GM21723 (cell line): ENCODE results near the gene SLC10A3.

ENCODE experiments used
- ATAC-seq: cut with Tn5 transposase; IDR thresholded peaks from one replicate; pipeline ENCODE4 v1.9.1; 2021; ENCODE audit warnings: mild to moderate bottlenecking, moderate library complexity; ENCODE audit not compliant: unreplicated experiment

SLC10A3 gene

DNA sequence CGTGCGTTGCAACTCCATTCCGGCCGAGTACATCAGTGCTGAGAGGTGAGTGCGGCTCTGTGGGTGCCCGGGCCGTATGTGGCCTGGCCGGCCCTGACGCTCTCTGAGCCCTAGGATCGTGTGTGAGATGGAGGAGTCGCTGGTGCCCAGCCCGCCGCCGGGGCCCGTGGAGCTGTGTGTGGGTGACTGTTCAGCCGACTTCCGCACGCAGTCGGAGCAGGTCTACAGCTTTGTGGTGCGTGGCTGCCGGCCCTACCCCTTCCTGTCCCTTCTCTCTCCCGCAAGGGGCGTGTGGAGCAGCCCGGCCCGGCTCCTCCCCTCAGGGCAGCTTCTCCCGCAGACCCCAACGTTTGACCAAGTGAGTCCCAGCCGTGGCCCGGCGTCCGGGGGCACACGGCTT is 24.4 kb downstream of the SLC10A3 start:
- ATAC-seq: no peak

GRCh38 chrX:154465601-154466000 is 24.8 kb downstream of the SLC10A3 start:
- no peak for ATAC-seq

- no peak for ATAC-seq
Observed at GRCh38 chrX:154464806-154465365, 25.5 kb downstream of the SLC10A3 start.

DNA sequence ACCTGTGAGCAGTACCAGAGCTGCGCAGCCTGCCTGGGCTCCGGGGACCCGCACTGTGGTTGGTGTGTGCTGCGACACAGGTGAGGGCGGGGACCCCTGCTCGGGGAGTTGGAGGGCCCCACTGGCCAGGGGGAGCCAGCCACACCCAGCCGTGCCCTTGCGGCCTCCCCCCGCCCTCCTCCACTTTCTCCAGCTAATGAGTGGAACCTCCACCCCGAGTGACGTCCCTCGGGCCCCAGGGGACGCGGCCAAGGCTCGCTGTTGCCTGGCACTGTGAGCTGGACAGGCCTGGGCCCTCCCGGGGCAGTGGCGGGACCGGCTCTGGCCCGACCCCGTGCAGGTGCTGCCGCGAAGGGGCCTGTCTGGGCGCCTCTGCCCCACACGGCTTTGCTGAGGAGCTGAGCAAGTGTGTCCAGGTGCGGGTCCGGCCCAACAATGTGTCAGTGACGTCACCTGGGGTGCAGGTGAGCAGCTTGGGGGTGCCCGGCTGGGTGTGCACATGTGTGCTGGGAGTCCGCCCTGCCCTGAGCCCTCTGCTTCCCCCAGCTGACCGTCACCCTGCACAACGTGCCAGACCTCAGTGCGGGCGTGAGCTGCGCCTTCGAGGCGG is 26.7 kb downstream of the SLC10A3 start:
- ATAC-seq: no peak

DNA sequence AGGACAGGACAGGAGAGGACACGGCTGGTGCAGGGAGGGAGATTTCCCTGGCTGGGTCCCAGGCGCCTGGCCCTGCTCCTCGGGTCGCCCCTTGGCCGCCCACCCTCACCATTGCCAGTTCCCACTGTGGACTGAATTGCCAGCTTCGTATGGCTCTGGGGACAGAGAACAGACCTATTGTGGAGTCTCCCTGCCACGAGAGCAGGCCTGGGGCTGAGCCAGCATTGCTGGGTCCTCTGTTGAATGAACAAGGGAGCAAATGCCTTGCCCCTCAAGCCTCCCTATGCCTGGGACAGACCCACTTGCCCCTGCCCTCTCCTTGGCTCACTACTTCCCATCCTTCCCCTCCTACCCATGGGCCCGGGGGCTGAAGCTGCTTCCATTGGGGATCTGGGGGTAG is 28.0 kb downstream of the SLC10A3 start:
- no peak for ATAC-seq

GRCh38 chrX:154460326-154460725 is 30.1 kb downstream of the SLC10A3 start:
- ATAC-seq: no peak

DNA sequence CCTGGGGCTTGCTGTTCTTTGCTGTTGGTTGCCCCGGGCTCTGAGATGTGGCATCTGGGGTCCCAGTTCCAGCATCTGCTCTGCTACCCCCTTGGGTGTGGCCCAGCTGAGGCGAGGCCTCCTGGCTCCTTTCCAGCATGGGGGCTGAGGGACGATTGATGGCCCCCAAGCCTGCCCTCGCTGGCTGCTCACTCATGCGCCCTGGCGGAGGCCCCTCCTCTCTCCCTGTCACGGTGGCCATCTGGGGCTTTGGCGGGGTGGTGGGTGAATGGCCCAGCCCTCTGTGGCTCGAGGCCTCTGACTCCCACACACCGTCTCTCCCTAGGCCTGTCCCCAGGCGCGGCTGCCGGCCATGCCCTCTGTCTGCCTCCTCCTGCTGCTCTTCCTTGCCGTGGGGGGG is 30.6 kb downstream of the SLC10A3 start:
- no peak for ATAC-seq

DNA sequence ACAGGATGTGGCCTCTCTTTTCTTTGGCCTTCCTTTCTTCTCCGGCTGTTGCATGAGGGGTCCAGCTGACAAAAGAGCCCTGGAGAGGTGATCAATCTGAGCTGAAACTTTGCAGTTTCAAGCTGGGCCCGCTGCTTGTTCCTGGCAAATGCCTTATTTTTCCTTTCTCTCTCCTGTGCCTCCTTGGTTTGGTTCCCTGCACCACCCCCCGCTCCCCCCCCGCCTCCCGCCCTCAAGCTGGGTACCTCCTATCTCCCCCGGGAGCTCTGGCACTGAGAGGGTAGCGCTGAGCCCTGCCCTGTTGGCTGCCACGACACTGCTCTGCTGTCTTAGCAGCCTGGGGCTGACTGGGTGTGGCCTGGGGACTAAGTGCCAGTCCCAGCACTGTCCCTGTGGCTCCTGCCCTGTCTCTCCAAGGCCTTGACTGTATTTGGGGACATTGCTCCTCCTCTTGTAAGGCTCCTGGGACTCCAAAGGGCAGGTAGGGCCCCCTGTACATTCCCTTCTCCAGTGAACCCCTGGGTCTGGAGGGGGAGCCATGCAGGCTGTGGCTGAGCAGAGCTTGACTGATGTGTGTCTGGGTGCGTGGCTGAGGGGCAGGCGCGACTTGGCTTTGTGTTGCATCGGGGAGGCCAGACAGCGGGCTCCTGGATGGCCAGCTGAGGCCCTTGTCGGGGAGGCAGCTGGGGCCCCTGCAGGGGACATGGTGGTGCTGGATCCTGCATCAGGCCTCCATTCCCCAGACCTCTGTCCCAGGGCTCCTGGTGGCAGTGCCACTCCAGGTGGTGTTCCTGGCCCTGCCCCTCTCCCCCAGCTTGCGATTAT is 31.3 kb downstream of the SLC10A3 start:
- ATAC-seq: no peak

DNA sequence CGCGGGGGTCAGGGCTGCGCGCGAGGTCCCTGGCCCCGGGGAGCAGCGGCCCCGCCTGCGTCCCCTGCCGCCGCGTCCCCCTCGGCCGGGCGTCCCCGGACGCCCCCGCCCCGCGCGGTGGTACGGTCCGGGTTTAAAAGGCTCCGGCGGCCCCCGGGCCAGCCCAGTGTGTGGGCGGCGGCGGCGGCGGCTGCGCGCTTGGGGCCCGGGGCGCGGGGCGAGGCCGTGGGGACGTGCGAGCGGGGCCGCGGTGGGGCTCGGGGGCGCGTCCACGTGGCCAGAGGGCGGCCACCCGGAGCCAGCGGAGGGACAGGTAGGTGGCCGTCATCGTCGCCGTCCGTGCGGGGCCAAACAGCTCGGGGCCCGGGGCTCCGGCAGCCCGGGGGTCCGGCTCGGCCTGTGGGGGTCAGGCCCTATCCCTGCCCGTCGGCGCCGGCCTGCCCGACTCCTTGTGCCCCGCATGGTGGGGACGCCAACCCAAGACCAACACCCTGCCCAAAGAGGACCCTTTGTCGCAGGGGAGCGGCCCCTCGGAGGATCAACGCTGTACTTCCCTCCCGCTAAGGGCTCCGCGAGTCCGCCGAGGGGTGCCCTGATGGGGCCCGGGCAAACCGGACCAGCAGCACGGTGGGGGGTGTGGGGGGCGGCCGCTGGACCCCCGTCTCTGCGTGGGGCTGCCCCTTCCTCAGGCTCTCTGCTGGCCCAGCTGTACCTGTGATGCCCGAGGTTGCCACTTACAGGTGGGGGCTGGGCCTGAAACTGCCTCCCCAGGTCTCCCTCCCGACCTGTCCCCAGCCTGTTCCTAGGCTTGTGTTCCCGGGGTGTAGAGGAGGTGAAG is 32.1 kb downstream of the SLC10A3 start, which contains the start of gene PLXNA3:
PLXNA3 (plus strand) TSS at position 166 of the 838 bp plus-strand sequence. CDS start 1,903 bp downstream, outside the sequence.
- peak; percentile 56 for ATAC-seq

DNA sequence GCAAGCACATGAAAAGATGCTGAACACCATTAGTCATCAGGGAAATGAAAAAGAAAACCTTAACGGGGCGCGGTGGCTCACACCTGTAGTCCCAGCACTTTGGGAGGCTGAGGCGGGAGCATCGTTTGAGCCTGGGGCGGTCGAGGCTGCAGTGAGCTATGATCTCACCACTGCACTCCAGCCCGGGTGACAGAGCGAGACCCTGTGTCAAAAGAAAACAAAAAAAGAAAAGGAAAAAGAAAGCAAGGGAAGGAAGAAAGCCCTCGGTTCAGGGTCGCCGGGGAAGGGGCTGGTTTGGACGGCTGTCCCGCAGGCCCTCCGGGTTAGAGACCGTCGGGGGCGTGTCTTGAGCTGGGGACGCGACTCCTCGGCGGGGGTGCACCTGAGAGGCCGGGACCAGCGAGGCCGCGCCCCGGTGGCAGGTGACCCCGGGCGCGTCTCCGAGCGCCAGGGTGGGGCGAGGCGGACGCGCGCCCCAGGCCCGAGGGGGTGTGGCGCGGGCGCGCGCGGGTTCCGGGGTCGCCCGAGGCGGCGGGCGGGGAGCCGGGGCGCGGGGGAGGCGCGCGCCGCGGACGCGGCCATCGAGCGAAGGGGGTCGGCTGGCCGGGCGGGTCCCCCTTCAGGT is 32.8 kb downstream of the SLC10A3 start:
- ATAC-seq: peak; percentile 48

GRCh38 chrX:154452823-154453222 is 37.6 kb downstream of the SLC10A3 start:
- ATAC-seq: no peak

DNA sequence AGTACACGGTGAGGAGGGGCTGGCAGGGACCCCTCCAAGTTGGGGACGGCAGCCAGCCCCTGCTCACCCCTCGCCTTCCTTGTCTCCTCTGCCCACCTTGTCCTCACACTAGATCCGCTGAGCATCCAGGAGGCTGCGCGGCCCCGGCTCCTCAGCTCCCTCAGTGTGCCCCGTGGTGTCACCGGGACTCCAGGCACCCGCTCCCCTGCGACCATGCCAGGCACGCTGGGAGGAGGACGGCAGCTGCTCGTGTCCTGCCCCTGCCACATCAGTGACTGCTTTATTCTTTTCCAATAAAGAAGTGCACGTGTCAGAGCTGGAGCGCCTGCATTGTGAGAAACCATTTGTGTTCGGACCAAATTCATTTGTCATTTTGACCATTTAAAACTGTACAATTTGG is 40.1 kb downstream of the SLC10A3 start:
- ATAC-seq: no peak

DNA sequence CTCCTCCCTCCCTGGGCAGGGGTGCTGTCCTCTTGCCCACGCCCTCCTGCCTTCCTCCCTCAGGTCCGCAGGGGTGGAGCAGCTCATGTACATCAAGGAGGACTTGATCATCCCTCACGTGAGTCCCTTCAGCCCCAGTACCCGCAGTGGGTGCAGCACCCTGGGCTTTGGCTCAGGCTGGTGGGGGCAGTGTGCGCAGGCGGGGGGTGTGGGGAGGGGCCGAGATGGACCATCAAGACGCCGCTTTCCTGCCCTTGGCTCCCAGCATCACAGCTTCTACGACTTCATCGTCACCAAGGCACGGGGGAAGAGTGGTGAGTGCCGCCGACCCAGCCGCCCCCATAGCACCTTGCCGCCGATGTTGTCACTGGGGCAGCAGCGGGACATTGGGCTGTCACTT is 40.8 kb downstream of the SLC10A3 start:
- ATAC-seq: no peak

- ATAC-seq: no peak
Observed at GRCh38 chrX:154448484-154448883, 41.9 kb downstream of the SLC10A3 start.

DNA sequence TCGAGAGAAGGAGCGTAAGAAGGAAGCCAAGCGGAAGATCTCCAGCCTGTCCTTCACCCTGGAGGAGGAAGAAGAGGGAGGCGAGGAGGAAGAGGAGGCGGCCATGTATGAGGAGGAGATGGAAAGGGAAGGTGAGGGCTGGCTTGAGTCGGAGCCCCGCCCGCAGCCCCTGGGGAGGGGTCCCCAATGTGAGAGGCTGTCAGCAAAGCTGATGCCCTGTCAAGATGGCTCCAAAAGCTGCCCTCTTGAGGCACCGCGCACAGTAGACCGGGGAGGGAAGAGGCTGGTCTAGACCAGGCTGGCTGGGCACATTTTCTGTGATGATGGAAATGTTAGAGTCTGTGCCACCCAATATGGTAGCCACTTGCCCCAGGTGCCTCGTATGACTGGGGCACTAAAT is 44.0 kb downstream of the SLC10A3 start:
- no peak for ATAC-seq

DNA sequence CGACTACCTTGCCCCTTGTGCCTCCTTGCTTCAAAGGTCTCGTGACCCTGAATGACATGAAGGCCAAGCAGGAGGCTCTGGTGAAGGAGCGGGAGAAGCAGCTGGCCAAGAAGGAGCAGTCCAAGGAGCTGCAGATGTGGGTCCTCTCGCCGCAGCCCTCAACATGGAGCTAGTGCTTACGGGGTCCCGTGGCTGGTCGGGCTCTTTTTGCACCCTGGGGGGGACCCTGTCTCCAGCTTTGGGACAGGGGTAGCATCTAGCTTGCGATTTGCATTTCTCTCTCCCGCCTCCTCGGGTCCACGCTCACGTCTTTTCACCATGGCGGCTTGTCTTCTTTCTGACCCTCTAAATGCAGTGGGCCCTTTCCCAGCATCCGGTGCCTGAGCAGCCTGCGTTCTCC is 44.7 kb downstream of the SLC10A3 start:
- no peak for ATAC-seq

DNA sequence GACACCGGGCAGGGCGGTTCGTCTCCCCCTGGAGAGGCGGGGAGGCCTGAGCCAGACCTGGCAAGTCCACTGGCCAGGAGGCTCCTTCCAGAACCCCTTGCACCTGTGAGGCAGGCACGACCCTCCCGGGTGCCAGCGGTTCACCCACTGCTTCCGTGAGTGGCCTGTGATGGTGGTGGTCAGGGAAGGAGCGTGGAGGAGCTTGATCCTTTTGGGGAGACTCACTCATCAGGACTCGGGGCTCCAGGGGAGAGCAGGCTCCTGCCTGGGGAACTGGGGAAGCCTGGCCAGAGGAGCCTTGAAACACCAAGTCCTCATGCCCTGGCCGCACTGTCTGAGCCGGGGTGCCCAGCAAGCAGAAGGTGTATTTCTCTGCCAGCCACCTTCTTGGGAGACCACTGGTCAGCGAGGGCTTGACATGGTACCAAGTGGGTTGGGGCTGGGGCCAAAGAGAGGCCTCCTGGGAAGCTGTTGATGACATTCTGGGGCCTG is 45.6 kb downstream of the SLC10A3 start:
- no peak for ATAC-seq

GRCh38 chrX:154443992-154444754 is 46.3 kb downstream of the SLC10A3 start, which contains the start of gene FAM50A:
TSS of gene FAM50A (plus strand) at chrX:154444141. CDS start at chrX:154444236, 95 bp downstream.
- ATAC-seq: peak; percentile 72

DNA sequence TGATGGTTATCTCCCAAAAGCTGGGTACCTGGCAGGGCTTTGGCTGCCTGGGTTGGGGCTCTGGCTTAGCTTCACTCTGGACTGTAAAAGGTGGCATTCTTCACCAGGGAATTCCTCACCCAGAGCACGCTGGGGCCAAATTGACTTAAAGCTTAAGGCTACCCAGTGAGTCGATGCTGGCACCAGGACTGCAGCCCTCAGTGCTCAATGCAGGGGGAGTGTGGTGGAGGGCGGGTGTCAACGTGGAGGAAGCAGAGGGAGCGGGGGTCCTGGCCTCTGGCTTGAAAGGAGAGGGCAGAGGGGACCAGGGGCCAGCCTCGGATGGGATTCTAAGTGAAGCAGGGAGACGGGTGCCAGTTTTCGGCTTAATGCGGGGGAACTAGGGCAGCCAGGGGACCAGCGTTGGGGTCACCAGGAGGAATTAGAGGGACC is 46.9 kb downstream of the SLC10A3 start:
- no peak for ATAC-seq
